ENCODE measurements around the gene VTI1A.

The VTI1A gene

DNA sequence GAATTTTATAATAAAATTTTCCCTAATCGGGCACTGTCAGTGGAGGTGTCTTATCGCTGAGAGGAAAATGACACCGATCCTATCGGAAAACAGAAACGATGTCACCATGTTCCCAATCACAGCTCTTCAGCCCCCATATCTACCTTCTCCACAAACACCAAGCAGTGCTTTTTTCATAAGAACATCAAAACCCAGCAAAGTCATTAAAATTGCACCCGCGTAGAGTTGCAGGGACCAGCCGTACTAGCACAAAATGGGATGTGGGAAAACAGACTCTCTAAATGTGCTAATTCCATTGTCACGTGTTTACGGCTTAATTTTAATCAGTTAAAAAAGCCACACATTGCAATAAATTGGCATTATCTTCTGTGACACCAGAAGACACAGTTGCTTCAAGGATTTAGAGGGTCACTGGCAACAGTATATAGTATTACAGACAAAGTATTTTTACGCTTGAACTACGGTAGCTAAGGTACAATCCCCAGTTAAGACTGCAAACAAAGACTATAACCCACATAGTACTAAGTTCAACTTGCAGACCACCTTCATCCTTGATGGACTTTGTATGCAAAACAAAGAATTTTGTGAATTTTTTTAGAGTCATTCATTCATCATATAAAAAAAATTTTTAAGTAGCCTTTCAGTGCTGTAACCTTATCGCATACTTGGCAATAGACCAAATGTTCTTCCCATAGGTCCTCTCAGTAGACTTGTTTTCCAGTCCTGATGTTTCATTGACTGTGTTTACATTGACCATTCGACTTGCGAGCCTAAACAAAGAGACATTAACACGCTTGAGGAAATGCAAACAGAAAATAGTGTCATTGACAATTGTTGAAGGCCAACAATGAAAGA is 116.0 kb downstream of the VTI1A start:
- TF ChIP-seq, protein P1, sequence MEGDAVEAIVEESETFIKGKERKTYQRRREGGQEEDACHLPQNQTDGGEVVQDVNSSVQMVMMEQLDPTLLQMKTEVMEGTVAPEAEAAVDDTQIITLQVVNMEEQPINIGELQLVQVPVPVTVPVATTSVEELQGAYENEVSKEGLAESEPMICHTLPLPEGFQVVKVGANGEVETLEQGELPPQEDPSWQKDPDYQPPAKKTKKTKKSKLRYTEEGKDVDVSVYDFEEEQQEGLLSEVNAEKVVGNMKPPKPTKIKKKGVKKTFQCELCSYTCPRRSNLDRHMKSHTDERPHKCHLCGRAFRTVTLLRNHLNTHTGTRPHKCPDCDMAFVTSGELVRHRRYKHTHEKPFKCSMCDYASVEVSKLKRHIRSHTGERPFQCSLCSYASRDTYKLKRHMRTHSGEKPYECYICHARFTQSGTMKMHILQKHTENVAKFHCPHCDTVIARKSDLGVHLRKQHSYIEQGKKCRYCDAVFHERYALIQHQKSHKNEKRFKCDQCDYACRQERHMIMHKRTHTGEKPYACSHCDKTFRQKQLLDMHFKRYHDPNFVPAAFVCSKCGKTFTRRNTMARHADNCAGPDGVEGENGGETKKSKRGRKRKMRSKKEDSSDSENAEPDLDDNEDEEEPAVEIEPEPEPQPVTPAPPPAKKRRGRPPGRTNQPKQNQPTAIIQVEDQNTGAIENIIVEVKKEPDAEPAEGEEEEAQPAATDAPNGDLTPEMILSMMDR (IDR thresholded peaks at IDR 0.05; ENCODE audit: low read depth, low read length) = no peak
- peak; percentile 18 to 39 for DNase-seq (ENCODE audit: low read depth in 2 of 2)
- no peak overlapping the region for H3K4me3 ChIP-seq (replicated peaks in 1 of 2; ENCODE audit: low read depth in 2 of 2, low read length in 2 of 2)

DNA sequence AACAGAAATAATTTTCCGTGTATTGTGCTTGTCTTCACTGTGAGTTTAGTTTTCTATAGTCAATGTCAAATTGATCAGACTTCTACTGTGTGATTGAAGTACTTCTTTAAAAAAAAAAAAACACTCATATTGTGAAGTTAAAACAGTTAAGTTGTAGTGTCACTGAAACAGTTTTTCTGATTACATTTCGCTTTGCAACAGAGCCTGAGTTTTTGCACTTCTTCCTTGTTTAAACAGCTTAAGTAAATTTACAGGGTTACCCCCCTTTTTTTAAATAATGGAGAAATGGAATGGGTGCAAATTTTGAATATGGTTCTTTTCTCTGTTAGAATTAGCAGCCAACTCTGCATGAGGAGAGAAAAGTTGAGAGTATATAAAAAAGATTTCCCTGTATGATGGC is 117.3 kb downstream of the VTI1A start:
- TF ChIP-seq, protein P1 (IDR thresholded peaks at IDR 0.05; ENCODE audit: low read depth, low read length) = no peak
- no peak for DNase-seq (ENCODE audit: low read depth in 2 of 2)
- no peak overlapping the region for H3K4me3 ChIP-seq (replicated peaks in 1 of 2; ENCODE audit: low read depth in 2 of 2, low read length in 2 of 2)

DNA sequence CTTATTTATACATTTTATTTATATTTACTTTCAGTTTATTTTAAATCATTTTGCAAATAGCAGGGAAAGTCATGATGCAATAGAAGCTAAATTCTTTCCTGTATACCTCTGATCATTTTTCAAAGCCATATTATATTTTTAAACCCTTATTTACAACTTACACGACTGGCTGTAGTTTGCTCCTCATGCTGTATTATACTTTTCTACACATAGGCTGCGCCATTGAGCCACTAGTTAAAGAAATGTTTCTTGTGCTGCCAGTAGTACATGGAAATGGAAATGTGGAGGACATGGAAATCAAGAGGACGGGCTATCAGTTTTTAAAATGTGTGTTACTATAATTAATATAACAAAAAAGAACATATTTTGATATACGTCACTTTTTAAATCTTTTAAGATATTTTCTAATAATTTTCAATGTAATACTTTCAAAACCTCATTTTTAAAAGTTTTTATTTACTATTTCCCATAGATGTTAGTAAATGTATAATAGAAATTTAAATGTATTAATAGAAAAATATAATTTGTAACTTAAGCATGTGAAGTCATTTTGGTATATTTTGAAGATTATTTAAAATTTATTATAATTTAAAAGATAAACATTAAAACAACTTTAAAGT is 118.5 kb downstream of the VTI1A start:
- H3K4me3 ChIP-seq (replicated peaks in 1 of 2; ENCODE audit: low read depth in 2 of 2, low read length in 2 of 2) = no peak overlapping the region
- peak; percentile 84 to 86 for DNase-seq (ENCODE audit: low read depth in 2 of 2)
- TF ChIP-seq, protein P1 (IDR thresholded peaks at IDR 0.05; ENCODE audit: low read depth, low read length) = peak; percentile 76

DNA sequence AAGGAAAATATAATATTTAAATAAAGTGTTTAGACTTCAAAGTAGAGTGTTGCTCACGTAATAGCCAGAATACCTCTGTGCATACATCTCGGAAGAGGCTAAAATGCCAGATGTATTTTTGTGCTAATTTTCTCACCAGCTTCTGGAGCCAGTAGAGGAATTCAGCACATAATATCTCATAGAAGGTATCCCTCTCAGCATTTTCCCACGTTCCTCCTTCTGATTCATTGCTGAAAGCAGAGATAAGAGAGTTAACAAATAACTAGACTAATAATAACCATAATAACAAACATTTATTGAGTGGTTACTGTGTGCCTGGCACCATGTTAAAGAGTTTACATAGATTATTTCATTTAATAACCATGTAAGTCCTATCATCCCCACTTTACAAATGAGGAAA is 123.6 kb downstream of the VTI1A start:
- peak in 1 of 2 donors; percentile 14 for DNase-seq (ENCODE audit: low read depth in 2 of 2)
- TF ChIP-seq, protein P1 (IDR thresholded peaks at IDR 0.05; ENCODE audit: low read depth, low read length) = no peak
- H3K4me3 ChIP-seq (replicated peaks in 1 of 2; ENCODE audit: low read depth in 2 of 2, low read length in 2 of 2) = no peak overlapping the region

DNA sequence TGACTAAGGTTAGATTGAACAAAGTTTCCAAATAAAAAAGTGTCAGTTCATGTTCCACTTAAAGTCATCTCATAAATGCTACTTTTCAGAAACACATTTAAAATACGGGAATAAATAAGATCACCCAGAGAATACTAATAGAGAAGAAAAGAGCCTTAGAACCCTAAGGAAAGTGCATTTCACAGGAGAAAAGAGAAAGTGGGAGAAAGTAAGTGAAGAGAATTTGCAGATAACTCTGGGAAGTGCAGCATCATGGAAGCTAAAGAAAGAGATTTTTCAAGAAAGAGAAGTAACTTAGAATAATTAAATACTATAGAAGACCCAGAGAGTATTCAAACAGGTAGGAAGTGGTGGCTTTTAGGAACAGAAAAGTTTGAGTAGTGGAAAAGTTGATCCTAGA is 132.6 kb downstream of the VTI1A start:
- TF ChIP-seq, protein P1 (IDR thresholded peaks at IDR 0.05; ENCODE audit: low read depth, low read length) = no peak
- DNase-seq (ENCODE audit: low read depth in 2 of 2) = no peak

DNA sequence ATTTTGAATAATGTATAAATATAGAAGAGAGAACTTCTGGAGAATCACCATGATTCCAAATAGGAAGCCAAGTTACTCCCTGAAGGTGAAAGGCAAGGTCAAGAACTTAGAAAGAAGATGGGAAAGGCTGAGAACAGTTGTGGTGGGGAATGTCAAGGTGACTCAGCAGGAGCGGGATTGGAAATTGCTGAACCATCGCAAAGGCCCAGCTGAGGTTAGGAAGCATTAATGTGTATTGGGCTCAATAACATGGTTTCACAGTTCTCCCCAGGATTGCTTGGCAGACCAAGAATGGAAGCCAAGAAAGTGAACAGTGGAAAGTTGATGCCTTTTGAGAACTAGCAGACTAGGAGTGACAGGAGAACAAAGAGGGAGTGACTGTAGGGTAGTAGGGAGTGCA is 133.3 kb downstream of the VTI1A start:
- no peak for DNase-seq (ENCODE audit: low read depth in 2 of 2)
- H3K4me3 ChIP-seq (replicated peaks in 1 of 2; ENCODE audit: low read depth in 2 of 2, low read length in 2 of 2) = no peak overlapping the region
- TF ChIP-seq, protein P1 (IDR thresholded peaks at IDR 0.05; ENCODE audit: low read depth, low read length) = no peak

More for the DNA sequence above, 132.6 kb downstream of the VTI1A start:
- H3K4me3 ChIP-seq (replicated peaks in 1 of 2; ENCODE audit: low read depth in 2 of 2, low read length in 2 of 2) = no peak overlapping the region

Measured in cardiac fibroblast (primary cell).